Endothelial cell of hepatic sinusoid (primary cell): Measurements from ENCODE around the gene ABCC1.

Experiments used
- in situ Hi-C: cut with HindIII; loops from 2 replicates; pipeline ENCODE4 v1.10.0; 2017; ENCODE audit warnings: low sequenced_read_pairs

The ABCC1 gene

GRCh38 chr16:15946257-15947044 lies 3.0 kb upstream of the ABCC1 start:
- in situ Hi-C loops: no loop called here

GRCh38 chr16:15947983-15948509 lies 1.4 kb upstream of the ABCC1 start:
- in situ Hi-C loops: no loop called here

- in situ Hi-C loops: no loop called here
These were observed 745 bp upstream of the ABCC1 start for GRCh38 chr16:15948532-15949209.

- in situ Hi-C loops: no loop called here
These were observed 892 bp downstream of the ABCC1 start for GRCh38 chr16:15950161-15950854.

GRCh38 chr16:15950869-15951268 lies 1.5 kb downstream of the ABCC1 start:
- in situ Hi-C loops: no loop called here

- in situ Hi-C loops: no loop called here
These were observed 2.4 kb downstream of the ABCC1 start for GRCh38 chr16:15951852-15952251.

- in situ Hi-C loops: no loop called here
These were observed 2.9 kb downstream of the ABCC1 start for GRCh38 chr16:15952265-15952711.

- in situ Hi-C loops: no loop called here
These were observed 4.1 kb downstream of the ABCC1 start for GRCh38 chr16:15953477-15953876.

- in situ Hi-C loops: no loop called here
These were observed 4.8 kb downstream of the ABCC1 start for GRCh38 chr16:15953929-15954813.

- in situ Hi-C loops: loop anchor here (5.0 kb wide), 2 partner anchors 38 to 78 kb away; no protein-coding TSS in a partner anchor
These were observed 5.4 kb downstream of the ABCC1 start for GRCh38 chr16:15954814-15955151.

GRCh38 chr16:15955425-15955824 lies 6.0 kb downstream of the ABCC1 start:
- in situ Hi-C loops: loop anchor here (5.0 kb wide), 2 partner anchors 37 to 77 kb away; no protein-coding TSS in a partner anchor

- in situ Hi-C loops: loop anchor here (5.0 kb wide), 2 partner anchors 36 to 76 kb away; no protein-coding TSS in a partner anchor
These were observed 6.7 kb downstream of the ABCC1 start for GRCh38 chr16:15956106-15956505.

- in situ Hi-C loops: loop anchor here (5.0 kb wide), 2 partner anchors 33 to 73 kb away; no protein-coding TSS in a partner anchor
These were observed 9.4 kb downstream of the ABCC1 start for GRCh38 chr16:15958703-15959348.

GRCh38 chr16:15960124-15960971 lies 10.9 kb downstream of the ABCC1 start:
- in situ Hi-C loops: no loop called here

GRCh38 chr16:15961060-15961511 lies 11.7 kb downstream of the ABCC1 start:
- in situ Hi-C loops: no loop called here

GRCh38 chr16:15961571-15962090 lies 12.2 kb downstream of the ABCC1 start:
- in situ Hi-C loops: no loop called here

GRCh38 chr16:15963307-15963910 lies 14.0 kb downstream of the ABCC1 start:
- in situ Hi-C loops: no loop called here

GRCh38 chr16:15966420-15966819 lies 17.0 kb downstream of the ABCC1 start:
- in situ Hi-C loops: no loop called here
